CD14-positive monocyte (primary cell): ENCODE results near the gene ACSF3. TPM values are rescaled to one million over a fixed set of nuclear protein-coding genes. Genes with fewer than 3 reads are reported as not detected.

Experiments used
- DNase-seq, 3 donors: peaks; one replicate each; pipeline ENCODE4 v3.0.0-alpha.2; 2011 to 2022
- H2AFZ ChIP-seq: 2 replicates; pipeline ENCODE4 v1.6.0; 2012; ENCODE audit warnings: mild to moderate bottlenecking, low read depth, low read length, inconsistent platforms; ENCODE audit not compliant: insufficient read depth, poor library complexity, severe bottlenecking
- H3K27ac ChIP-seq, 2 donors: 1 replicate in 1 of 2; 2 replicates in 1 of 2; pipeline ENCODE4 v1.5.1; 2012 to 2013; ENCODE audit warnings: low read length in 2 of 2, control low read depth in 1 of 2, inconsistent platforms in 1 of 2, low read depth in 1 of 2, mild to moderate bottlenecking in 1 of 2
- H3K27me3 ChIP-seq, 2 donors: one replicate each; pipeline versions ENCODE4 v1.6.0 to v1.6.1; 2011 to 2013; ENCODE audit warnings: low read length in 2 of 2; ENCODE audit not compliant: control insufficient read depth in 2 of 2, insufficient read depth in 2 of 2
- H3K36me3 ChIP-seq, 2 donors: replicated peaks in 1 of 2; 1 replicate in 1 of 2; 2 replicates in 1 of 2; pipeline versions ENCODE4 v1.5.1 to v1.6.1; 2012 to 2013; ENCODE audit warnings: low read length in 2 of 2, control low read depth in 1 of 2, inconsistent platforms in 1 of 2, mild to moderate bottlenecking in 1 of 2; ENCODE audit not compliant: insufficient read depth in 2 of 2, control insufficient read depth in 1 of 2
- H3K4me1 ChIP-seq, 2 donors: 1 replicate in 1 of 2; 2 replicates in 1 of 2; pipeline versions ENCODE4 v1.5.1 to v1.6.1; 2012 to 2013; ENCODE audit warnings: low read length in 2 of 2, control low read depth in 1 of 2, inconsistent platforms in 1 of 2, mild to moderate bottlenecking in 1 of 2, moderate library complexity in 1 of 2; ENCODE audit not compliant: insufficient read depth in 2 of 2, control insufficient read depth in 1 of 2
- H3K4me2 ChIP-seq: replicated peaks from 2 replicates; pipeline ENCODE3; 2012; ENCODE audit warnings: low read length, moderate library complexity, mild to moderate bottlenecking; ENCODE audit not compliant: poor library complexity, severe bottlenecking; ENCODE audit errors: extremely low read depth
- H3K4me3 ChIP-seq, 3 experiments: fragments of 200-600 bp in 1 of 3; sonication (generic) in 1 of 3; replicated peaks in 1 of 3; 1 replicate in 2 of 3; 2 replicates in 1 of 3; pipeline ENCODE4 v1.5.1; 2011 to 2013; ENCODE audit warnings: low read length in 3 of 3, mild to moderate bottlenecking in 3 of 3, control low read depth in 2 of 3, low read depth in 2 of 3, inconsistent platforms in 1 of 3, moderate library complexity in 1 of 3
- H3K79me2 ChIP-seq: 2 replicates; pipeline ENCODE4 v1.6.0; 2012; ENCODE audit warnings: mild to moderate bottlenecking, control low read depth, inconsistent platforms, low read length, moderate library complexity; ENCODE audit not compliant: insufficient read depth
- H3K9ac ChIP-seq: 2 replicates; pipeline ENCODE4 v1.6.0; 2017; ENCODE audit warnings: low read length, mild to moderate bottlenecking; ENCODE audit not compliant: insufficient read depth, poor library complexity, severe bottlenecking
- H3K9me3 ChIP-seq, 2 donors: replicated peaks in 1 of 2; 1 replicate in 1 of 2; 2 replicates in 1 of 2; pipeline versions ENCODE4 v1.5.1 to v1.6.1; 2012 to 2013; ENCODE audit warnings: low read length in 2 of 2, control low read depth in 1 of 2; ENCODE audit not compliant: control insufficient read depth in 1 of 2, insufficient read depth in 1 of 2
- H4K20me1 ChIP-seq: 2 replicates; pipeline ENCODE4 v1.6.0; 2012; ENCODE audit warnings: mild to moderate bottlenecking, low read length, control low read depth, moderate library complexity; ENCODE audit not compliant: insufficient read depth
- H3K27ac Mint-ChIP-seq, 7 donors: one replicate each; pipeline ENCODE4 v1.8.0; 2020; ENCODE audit warnings: mild to moderate bottlenecking in 7 of 7, mixed read lengths in 7 of 7, moderate library complexity in 6 of 7, inconsistent platforms in 2 of 7
- H3K27me3 Mint-ChIP-seq, 3 donors: one replicate each; pipeline ENCODE4 v1.8.0; 2021 to 2022; ENCODE audit warnings: low read depth in 3 of 3, mild to moderate bottlenecking in 3 of 3, mixed read lengths in 3 of 3, moderate library complexity in 3 of 3, inconsistent platforms in 1 of 3
- H3K36me3 Mint-ChIP-seq, 2 donors: one replicate each; pipeline ENCODE4 v1.8.0; 2020; ENCODE audit warnings: mixed read lengths in 2 of 2, inconsistent platforms in 1 of 2, mild to moderate bottlenecking in 1 of 2
- H3K4me1 Mint-ChIP-seq: one replicate; pipeline ENCODE4 v1.8.0; 2020; ENCODE audit warnings: mild to moderate bottlenecking, mixed read lengths
- H3K4me3 Mint-ChIP-seq, 2 donors: one replicate each; pipeline ENCODE4 v1.8.0; 2020; ENCODE audit warnings: mild to moderate bottlenecking in 2 of 2, mixed read lengths in 2 of 2, moderate library complexity in 1 of 2
- H3K9me3 Mint-ChIP-seq, 7 donors: one replicate each; pipeline ENCODE4 v1.8.0; 2020 to 2022; ENCODE audit warnings: mixed read lengths in 7 of 7, mild to moderate bottlenecking in 6 of 7, moderate library complexity in 6 of 7, inconsistent platforms in 2 of 7
- CTCF ChIP-seq: fragments of 200-600 bp; IDR thresholded peaks from one replicate; pipeline ENCODE4 v1.8.0; 2022; ENCODE audit warnings: antibody characterized with exemption, mild to moderate bottlenecking
- WGBS: methylation state at CpG from one replicate; pipeline ENCODE4 v1.1.5; 2013; ENCODE audit warnings: missing lambda C conversion rate; ENCODE audit not compliant: insufficient coverage; 5-methylcytosine and 5-hydroxymethylcytosine counted together
- intact Hi-C, 2 donors: fragments of 100-400 bp; cut with micrococcal nuclease; formaldehyde crosslinking; loops; one replicate each; pipeline versions ENCODE4 v1.15.0 to v1.15.1; 2023
- polyA plus RNA-seq, 3 donors: library from polyadenylated mRNA; depleted of rRNA in 1 of 3; unstranded in 2 of 3; stranded (reverse) in 1 of 3; fragments of 300-500 nt in 2 of 3; fragments of >200 nt in 1 of 3; fragmentation: Illumina TruSeq in 2 of 3; gene quantifications; 1 replicate in 2 of 3; 2 replicates in 1 of 3; pipeline ENCODE4 v1.2.3, GENCODE V29; 2012 to 2021

The ACSF3 gene
- polyA plus RNA-seq, 3 donors, result 23.5 to 26.7 (median 26.4) TPM

DNA sequence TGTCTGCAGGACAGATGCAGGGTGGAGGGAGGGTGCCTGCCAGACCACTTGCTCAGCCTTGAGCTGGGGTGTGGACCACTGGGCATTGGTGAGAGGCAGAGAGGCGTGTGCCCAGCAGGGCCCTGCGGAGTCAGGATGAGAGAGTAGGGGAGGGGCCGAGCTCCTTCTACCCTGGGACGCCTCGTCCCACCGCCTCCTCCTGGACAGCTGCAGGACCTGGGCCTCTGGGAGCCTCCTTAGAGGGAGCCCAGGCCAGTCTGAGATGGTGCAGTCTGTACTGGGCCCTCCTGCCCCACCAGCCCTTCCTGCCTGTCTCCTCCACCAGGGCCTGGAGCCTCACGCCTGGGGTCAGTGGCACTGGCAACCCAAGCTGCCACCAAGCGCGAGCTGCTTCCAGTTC is 35.9 kb upstream of the ACSF3 start:
- no peaks in the 10 kb centered on the region for H3K79me2 ChIP-seq
- no peak overlapping the region for H3K4me2 ChIP-seq
- TF ChIP-seq CTCF, result no peak
- H3K4me1 ChIP-seq, result peaks cover 4 to 8% of the 10 kb centered on the region in 2 donors
- no peak overlapping the region for H3K4me3 ChIP-seq
- H3K27ac Mint-ChIP-seq, result peak overlapping the region in 1 of 7 donors; percentile 47
- H4K20me1 ChIP-seq, result no peaks in the 10 kb centered on the region
- intact Hi-C loops, result no loop called here
- H3K4me1 Mint-ChIP-seq, result peaks cover 8% of the 10 kb centered on the region
- no peak overlapping the region for H3K9ac ChIP-seq
- H3K27me3 ChIP-seq, result no peaks in the 10 kb centered on the region
- no peak overlapping the region for H2AFZ ChIP-seq
- no peaks in the 10 kb centered on the region for H3K36me3 ChIP-seq
- 96% methylated on average over 5 of the region's 9 CpGs for WGBS
- no peaks in the 10 kb centered on the region for H3K9me3 ChIP-seq
- H3K27me3 Mint-ChIP-seq, result peaks cover 6 to 14% (median 9%) of the 10 kb centered on the region in 3 donors
- no peak overlapping the region for H3K27ac ChIP-seq
- H3K4me3 Mint-ChIP-seq, result no peak overlapping the region
- peaks cover 0 to 2% (median 1%) of the 10 kb centered on the region in 7 donors for H3K9me3 Mint-ChIP-seq
- DNase-seq, result no peak
- H3K36me3 Mint-ChIP-seq, result no peaks in the 10 kb centered on the region

- peaks cover 0 to 2% (median 0%) of the 10 kb centered on the region in 7 donors for H3K9me3 Mint-ChIP-seq
- H3K4me1 Mint-ChIP-seq, result no peaks in the 10 kb centered on the region
- H3K27ac Mint-ChIP-seq, result no peak overlapping the region
Measured at GRCh38 chr16:89058812-89059211, 34.8 kb upstream of the ACSF3 start.

More at GRCh38 chr16:89058812-89059211, 34.8 kb upstream of the ACSF3 start:
- no peaks in the 10 kb centered on the region for H3K36me3 Mint-ChIP-seq
- Histone ChIP-seq H3K4me1 (no peaks in the 10 kb centered on the region), H3K4me3 (no peak overlapping the region), H3K9ac (no peak overlapping the region), H3K4me2 (no peak overlapping the region), H3K79me2 (no peaks in the 10 kb centered on the region), H4K20me1 (no peaks in the 10 kb centered on the region), H3K27ac (no peak overlapping the region), H3K9me3 (no peaks in the 10 kb centered on the region), H3K36me3 (no peaks in the 10 kb centered on the region), H3K27me3 (no peaks in the 10 kb centered on the region), H2AFZ (no peak overlapping the region)
- peaks cover 6 to 14% (median 9%) of the 10 kb centered on the region in 3 donors for H3K27me3 Mint-ChIP-seq
- H3K4me3 Mint-ChIP-seq, result no peak overlapping the region
- TF ChIP-seq CTCF, result no peak
- WGBS, result 100% methylated on average over 3 of the region's 9 CpGs
- intact Hi-C loops, result no loop called here
- DNase-seq, result no peak
